ENCODE measurements around the gene STPG1. TPM values are rescaled to one million over a fixed set of nuclear protein-coding genes. Genes with fewer than 3 reads are reported as not detected.

Gene STPG1
- 3.8 and 5.1 TPM in 2 replicates for total RNA-seq

DNA sequence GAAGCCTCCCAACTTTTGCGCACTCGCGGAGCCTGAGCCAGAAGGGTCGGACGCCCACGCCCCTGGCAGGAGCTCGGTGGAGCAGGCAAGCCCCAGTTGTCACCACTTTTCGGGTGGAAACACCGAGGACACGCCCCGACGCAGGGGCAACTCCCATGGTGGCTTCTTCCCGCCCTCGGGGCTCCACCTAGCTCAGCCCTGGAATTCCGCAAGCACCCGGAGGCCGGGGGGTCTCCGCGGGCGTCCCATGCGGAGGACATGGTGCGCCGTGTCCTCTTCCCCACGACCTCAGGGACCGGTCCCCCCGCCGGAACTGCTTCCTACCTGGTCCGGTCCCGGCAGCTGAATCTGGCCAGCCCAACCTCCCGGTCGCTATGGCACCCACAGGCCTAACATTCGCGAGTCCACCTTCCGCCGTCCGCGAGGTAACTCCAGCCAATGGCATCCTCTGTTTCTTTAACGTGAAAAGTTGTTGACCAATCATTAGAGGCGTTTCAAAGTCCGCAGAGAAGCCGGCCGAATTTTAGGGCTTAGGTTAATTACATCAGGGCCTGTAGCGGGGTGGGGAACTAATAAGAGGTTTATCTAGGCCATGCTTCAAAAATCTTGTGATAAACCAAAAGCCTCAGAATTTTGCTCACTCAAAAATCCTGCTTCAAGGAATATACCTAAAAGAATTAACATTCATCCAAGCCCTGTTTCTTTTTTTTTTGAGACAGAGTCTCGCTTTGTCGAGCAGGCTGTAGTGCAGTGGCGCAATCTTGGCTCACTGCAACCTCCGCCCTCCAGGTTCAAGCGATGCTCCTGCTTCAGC lies at the start of gene STPG1:
Gene STPG1, minus strand, starts transcription at position 433 of the 814 bp plus-strand sequence. CDS start 12,394 bp downstream, outside the sequence.

DNA sequence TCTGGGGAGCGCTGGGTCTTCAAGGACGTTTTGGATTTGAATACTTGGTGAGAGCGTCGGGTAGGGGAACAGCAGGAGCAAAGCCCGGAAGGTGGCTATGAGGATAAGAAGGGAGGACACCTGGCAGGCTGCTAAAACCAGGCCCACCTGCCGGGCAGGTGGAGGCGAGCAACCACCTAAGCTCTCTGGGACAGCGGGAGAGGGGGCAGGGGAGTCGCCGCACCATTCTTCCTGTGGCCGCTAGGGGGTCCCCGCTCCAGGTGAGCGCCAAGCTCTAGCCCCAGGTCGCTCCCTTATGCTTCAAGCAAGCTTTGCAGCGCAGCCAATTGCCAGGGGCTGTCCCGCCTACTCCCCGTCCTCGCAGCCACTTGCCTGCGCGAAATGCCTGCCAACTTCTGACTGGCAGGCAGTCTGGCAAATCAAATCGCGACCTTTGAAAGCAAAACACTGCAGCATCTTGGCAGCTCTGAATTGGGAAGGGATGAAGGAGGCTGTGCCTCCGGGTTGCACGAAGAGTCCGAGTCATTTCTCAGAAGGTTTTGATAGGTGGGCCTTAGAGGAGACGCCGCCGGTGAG lies 1.8 kb upstream of the STPG1 start, which contains the start of gene NIPAL3:
Gene NIPAL3, plus strand, starts transcription at position 469 of the 576 bp plus-strand sequence. CDS start 3,746 bp downstream, outside the sequence.

GRCh38 chr1:24319312-24319863 lies 94.2 kb downstream of the STPG1 start, which contains the start of gene GRHL3:
GRHL3 (plus strand) TSS chr1:24319357; CDS start chr1:24319552, 195 bp downstream.

Other genes starting within 250 kb of the STPG1 start
- under 0.01 TPM in 2 replicates for gene IFNLR1, start 226.5 kb downstream of the STPG1 start, total RNA-seq
- gene GRHL3, start 94.4 kb downstream of the STPG1 start, total RNA-seq, result under 0.01 and 0.38 TPM in 2 replicates
- 59.4 and 66.8 TPM in 2 replicates for gene NIPAL3, start 2.0 kb upstream of the STPG1 start, total RNA-seq
- gene RCAN3, start 89.1 kb upstream of the STPG1 start, total RNA-seq, result 2.5 and 3.7 TPM in 2 replicates
- gene NCMAP, start 142.3 kb upstream of the STPG1 start, total RNA-seq, result not detected in 2 replicates
- 23.2 and 34.7 TPM in 2 replicates for gene SRRM1, start 229.5 kb upstream of the STPG1 start, total RNA-seq

Data from regular cardiac myocyte (primary cell).